Prostate gland (tissue), 2 donors: ENCODE results near the gene PRKAB1.

Experiments used
- CTCF ChIP-seq, 4 experiments: fragments of 200-600 bp in 2 of 4; fragments of 450-650 bp in 2 of 4; sonication (generic) in 2 of 4; IDR thresholded peaks; 1 replicate in 3 of 4; 2 replicates in 1 of 4; pipeline ENCODE4 v1.5.1; 2016 to 2019; ENCODE audit warnings: antibody characterized with exemption in 4 of 4, mild to moderate bottlenecking in 2 of 4, moderate library complexity in 2 of 4
- POLR2A ChIP-seq: fragments of 450-650 bp; IDR thresholded peaks from one replicate; pipeline ENCODE4 v1.6.1; 2016; ENCODE audit warnings: antibody characterized with exemption, mild to moderate bottlenecking

GRCh38 chr12:119686776-119687175 lies 18.8 kb downstream of the PRKAB1 start:
- no peak for TF ChIP-seq CTCF (IDR thresholded peaks at IDR 0.05)
- no peak for TF ChIP-seq POLR2A
